Inflammatory macrophage treated with lipopolysaccharide for 4 hours (primary cell): Measurements from ENCODE around the gene LRFN2.

Experiments
- DNase-seq: peaks from one replicate; pipeline ENCODE4 v3.0.0-alpha.2; 2020

Gene LRFN2

DNA sequence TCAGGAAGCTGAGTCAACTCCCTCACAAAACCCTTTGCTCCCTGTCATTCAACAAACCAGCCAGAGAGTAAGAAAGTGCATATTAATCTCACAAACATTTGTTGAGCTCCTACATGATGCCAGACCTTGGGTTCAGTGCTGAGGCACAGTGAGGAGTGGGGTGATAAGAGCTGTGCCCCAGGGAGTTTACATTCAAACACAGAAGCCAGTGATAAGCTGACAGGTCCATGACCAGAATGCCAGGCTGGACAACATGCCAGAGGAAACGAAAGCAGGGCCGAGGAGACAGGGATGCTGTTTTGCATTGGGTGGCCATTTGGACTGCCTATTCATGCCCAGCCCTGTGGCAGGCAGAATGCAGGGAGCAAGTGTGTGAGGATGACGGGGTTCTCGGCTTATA, 76.7 kb downstream of the LRFN2 start:
- DNase-seq, result no peak

DNA sequence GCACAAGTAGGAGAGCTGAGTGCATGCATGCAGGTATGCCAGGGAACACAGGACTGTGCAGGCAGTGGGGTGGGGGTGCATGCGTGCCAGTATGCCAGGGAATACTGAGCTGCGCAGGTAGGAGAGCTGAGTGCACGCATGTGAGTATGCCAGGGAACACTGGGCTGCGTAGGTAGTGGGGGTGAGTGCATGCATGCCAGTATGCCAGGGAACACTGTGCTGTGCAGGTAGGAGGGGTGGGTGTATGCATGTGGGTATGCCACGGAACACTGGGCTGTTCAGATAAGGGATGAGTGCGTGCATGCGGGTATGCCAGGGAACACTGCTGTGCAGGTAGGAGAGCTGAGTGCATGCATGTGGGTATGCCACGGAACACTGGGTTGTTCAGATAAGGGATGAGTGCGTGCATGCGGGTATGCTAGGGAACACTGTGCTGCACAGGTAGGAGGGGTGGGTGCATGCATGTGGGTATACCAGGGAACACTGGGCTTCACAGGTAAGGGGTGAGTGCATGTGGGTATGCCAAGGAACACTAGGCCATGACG, 77.4 kb downstream of the LRFN2 start:
- no peak for DNase-seq

GRCh38 chr6:40509086-40509485, 78.1 kb downstream of the LRFN2 start:
- DNase-seq, result peak; percentile 55

DNA sequence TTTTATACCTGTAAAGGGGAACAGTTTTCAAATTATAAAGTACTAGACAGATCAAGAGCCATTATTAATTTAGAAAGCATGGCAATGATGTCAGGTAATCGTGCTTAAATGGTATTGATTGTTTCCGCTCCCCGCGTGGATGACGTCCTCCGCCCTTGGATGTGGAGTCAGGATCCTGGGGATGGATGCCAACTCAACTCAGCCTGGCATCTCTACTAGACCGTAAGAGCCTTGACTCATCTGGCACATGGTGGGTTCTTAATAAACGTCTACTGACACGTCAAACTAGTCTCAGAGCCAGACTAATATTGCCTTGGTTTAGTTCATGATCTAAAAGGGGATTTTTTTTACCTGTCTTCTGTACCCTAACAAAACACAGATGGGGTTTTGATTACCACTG, 80.2 kb downstream of the LRFN2 start:
- no peak for DNase-seq

GRCh38 chr6:40505191-40505810, 81.9 kb downstream of the LRFN2 start:
- peak; percentile 80 for DNase-seq

DNA sequence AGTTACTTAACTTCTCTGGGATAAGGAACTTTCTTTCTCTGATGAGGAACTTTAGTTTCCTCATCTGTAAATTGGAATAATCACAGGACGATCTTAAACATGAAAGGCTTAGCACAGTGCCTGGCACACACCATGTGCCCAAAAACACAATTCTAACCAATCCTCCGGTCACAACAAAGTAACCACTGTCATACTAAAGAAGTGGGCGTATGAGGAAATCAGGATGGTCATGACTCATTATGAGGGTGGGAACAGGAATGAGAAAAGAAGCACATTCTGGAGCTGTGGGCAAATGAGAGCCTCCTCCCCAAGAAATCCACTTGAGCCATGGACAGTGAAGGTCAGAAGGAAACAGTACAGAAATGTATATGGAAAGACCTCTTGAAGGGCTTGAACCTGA, 82.9 kb downstream of the LRFN2 start:
- peak; percentile 84 for DNase-seq

DNA sequence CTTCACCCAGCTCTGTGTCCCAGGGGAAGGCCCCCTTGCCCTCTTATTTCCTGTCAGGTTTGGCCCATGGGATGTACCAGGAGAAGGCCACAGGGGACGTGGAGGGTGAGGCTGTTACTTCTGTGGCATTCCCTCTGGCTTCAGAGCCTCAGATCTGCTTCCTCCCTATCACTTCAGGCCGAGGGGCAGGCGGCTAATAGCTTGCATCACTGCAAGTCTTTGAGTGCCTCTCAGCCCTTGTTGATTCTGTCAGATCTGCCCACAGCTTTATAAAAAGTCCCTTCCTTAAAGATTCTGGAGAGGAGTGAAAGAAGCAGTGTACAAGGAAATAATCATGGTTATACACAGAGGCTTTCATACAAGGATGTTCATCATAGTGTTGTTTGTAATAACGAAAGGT, 86.9 kb downstream of the LRFN2 start:
- no peak for DNase-seq

DNA sequence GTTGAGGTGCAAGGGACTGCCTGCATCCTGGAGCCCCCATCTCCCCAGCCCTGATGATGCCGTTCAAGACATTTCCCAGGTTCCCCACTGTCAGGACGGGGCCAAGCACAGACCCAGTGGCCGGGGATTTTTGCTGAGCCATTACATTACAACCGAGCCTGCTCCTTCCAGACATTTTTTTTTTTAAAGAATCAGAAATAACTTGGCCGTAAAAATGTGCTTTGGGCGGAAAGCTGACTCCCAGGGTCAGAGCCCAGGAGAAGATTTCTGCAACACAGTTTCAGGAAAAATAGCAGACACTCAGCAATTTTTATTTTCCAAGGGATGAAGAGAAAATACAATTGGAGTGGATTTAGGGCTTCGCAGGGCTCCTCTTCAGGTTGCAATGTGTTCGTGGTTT, 87.9 kb downstream of the LRFN2 start:
- no peak for DNase-seq

DNA sequence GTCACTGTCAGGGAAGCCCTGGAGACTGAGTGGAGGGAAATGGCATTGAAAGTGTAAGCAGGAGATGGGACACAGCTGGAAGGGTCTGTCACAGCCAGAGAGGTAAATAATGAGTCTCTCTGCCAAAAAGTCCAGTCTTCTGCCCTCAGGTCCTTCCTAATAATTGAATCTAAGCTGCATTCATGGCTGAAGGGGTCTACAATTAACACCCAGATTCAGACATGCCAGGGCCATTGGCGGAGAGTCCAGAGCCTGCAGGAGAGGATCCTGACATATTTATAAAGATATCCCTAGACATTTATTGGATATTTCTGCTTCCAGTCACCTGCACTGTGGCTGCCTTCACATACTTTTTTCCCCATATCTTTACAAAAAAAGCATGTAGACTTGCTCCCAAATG, 89.0 kb downstream of the LRFN2 start:
- DNase-seq, result no peak

DNA sequence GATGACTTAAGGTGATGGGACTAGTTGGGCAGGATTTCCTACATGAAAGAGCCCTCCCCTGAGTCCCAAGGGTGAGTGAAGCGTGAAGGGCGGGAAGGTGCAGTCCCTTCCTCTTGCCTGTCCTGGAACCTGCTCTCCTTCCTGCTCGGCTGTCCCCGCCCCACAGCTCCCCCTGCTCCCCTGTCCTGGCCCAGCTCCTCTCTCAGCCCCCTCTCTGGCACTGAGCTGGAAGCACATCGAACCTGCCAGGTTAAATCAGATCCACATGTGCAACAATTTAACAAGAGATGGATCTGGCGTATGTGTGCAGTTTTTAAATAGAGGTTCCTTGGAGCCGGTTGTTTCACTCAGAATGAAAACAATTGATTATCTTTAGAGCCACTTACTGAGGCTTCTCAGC, 95.0 kb downstream of the LRFN2 start:
- DNase-seq, result no peak

DNA sequence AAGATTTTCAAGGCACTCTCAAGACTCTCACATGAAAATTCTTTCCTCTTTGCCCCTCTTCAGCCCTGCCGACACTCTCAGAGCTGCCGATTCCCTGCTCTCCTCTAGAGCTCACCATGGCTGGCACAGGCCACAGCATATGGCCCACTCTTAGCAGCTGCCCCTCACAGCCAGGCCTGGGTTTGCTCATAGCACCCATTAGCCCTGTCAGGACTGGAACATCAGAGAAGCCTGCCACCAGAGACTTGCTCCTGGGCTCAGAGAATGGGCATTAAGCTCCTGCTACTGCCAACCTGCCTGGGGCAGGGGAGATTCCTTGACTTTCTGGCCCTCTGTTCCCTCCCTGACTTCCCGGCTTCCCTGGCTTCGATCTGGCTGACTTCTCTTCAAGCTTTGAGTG, 96.7 kb downstream of the LRFN2 start:
- DNase-seq, result no peak

DNA sequence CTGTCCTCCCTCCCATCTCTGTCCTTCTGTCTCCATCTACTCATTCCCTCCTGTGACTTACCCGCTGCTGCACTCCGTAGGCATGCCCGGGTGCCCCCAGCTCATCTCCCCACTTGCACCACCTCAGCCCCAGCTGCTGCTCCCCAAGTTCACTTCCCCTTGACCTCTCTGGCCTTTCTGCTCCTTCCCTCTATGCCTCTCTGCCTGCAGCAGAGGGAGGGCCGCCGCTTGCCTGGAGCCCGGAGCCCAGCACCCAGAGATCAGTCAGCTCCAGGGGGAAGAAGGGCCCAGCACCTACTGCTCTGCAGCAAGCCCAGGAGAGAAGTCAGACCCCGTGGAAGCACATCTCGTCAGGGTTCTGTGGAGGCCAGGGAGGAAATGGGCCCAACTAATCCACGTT, 97.4 kb downstream of the LRFN2 start:
- no peak for DNase-seq

- DNase-seq, result no peak
Observed at GRCh38 chr6:40486576-40486975, 100.6 kb downstream of the LRFN2 start.

GRCh38 chr6:40485795-40486194, 101.4 kb downstream of the LRFN2 start:
- no peak for DNase-seq

- DNase-seq, result no peak
Observed at GRCh38 chr6:40485300-40485699, 101.9 kb downstream of the LRFN2 start.

DNA sequence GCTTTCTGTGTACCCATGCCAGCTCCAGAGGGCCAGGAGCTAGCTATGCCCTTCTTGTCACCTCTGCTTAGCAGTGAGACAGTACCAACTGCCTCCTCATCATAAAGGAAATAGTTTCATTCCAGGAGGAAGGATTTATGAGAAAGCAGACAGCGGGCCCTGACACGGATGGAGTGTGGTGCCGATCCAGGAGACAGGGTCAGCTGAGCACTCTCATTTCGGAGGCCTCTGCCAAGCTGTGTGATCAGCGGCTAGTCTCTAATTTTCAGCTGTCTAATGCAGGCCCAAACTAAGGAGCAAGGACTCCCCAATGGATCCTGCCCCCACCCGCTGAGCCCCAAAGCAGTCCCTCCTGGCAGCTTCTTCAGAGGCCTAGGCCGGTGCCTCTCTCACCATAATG, 103.1 kb downstream of the LRFN2 start:
- no peak for DNase-seq

DNA sequence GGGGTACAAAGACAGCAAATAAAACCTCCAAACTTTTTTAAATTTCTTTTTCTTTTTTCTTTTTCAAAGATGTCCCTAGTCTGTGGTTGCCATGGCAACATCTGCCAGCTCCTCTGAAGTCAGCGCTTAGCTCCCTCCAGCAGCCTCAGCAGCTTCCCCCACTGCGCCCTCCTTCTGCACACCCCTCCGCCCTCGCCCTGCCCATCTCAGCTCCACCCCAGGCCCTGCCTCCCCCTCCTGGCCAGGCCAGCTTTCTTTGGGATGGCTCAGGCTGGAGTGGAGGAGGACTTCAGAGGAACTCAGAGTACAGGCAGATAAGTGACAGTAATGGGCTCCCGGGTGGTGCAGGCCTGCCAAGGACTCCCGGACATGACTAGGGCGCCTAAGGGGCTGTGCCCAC, 104.6 kb downstream of the LRFN2 start:
- DNase-seq, result no peak

DNA sequence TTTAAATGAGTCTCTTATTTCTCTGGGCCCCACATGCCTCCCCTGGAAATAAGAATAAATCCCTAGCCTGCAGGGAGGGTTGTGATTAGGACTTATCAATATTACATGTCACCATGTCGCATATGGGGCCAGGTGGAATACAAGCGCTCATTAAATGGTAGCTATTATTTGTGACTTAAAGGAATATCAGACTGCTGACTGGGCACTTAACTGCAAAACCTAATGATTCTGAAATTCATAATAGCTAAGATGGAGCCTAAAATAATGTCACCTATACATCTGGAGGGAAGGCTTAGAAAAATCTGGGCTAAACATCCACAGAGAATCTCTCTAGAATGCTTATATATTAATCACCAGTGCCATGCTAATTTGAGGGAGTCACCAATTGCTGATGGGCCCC, 106.5 kb downstream of the LRFN2 start:
- DNase-seq, result no peak

- DNase-seq, result no peak
Observed at GRCh38 chr6:40479706-40480105, 107.5 kb downstream of the LRFN2 start.

- DNase-seq, result no peak
Observed at GRCh38 chr6:40477246-40478126, 109.7 kb downstream of the LRFN2 start.

DNA sequence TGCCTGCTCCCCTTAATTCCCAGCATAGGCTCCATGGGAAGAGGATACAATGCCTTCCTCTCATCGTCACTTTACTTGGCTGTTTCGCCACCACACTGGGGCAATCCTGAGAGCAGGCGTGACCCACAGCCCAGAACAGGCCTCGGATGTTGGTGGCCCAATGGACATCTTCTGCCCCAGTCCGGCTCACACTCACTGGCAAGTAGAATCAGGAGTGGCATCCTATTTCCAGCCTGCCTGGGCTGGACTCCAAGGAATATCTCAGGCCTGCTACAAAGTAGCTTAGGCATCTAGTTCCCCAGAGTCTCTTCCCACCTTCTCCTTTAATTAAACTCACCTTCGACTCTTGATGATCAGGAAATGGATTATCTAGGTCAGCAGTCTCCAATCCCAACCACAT, 110.5 kb downstream of the LRFN2 start:
- no peak for DNase-seq

- DNase-seq, result no peak
Observed at GRCh38 chr6:40474937-40475336, 112.2 kb downstream of the LRFN2 start.

DNA sequence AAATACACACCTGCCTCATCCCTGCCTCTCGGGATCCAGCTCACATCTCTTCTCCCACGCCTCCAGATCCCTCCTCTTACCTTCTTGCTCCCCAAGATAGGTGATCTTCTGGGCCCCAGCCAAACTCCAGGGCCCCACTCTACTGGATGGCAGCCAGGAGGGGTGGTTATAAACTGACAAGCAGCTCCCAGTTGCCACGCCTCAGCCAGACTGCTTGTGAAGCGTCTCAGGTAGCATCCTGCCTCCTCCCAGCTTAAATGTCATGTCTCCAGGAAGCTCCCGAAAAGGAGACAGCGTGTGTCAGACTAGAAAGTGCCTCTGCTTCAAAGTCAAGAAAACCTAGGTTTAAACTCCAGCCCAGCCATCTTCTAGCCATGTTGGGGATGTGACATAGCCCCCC, 114.1 kb downstream of the LRFN2 start:
- DNase-seq, result no peak

DNA sequence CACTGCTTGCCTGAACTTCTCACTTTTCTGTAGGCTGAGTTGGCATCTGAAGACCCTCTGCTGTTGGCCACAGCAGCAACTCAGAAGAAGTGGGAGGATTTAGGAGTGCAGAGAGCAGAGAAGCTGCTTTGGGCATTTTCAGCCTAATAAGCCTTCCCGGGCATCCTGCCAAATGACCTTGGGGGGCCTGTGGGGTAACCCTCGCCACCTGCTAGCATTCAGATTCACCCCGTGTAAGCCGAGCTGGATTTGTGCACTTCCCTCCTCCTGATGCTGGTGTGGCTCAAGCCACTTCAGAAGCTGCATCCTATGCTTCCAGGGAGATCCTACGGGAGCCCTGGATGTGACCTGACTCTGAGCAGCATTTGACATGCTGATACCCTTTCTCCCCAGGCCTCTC, 114.8 kb downstream of the LRFN2 start:
- no peak for DNase-seq
